ENCODE measurements around the gene APLNR. TPM values are rescaled to one million over a fixed set of nuclear protein-coding genes. Genes with fewer than 3 reads are reported as not detected.

APLNR gene
- total RNA-seq, 1 donor, result not detected

GRCh38 chr11:57213342-57214097 lies 23.5 kb downstream of the APLNR start:
- DNase-seq (ENCODE audit: low read depth), result no peak
- no peak overlapping the region for H3K4me3 ChIP-seq (ENCODE audit: low read depth, low read length)
- no peak for TF ChIP-seq CTCF (IDR thresholded peaks at IDR 0.05; ENCODE audit: insufficient read depth, low read depth, low read length)

GRCh38 chr11:57210781-57211180 lies 26.3 kb downstream of the APLNR start:
- no peak overlapping the region for H3K4me3 ChIP-seq (ENCODE audit: low read depth, low read length)
- DNase-seq (ENCODE audit: low read depth), result no peak
- no peak for TF ChIP-seq CTCF (IDR thresholded peaks at IDR 0.05; ENCODE audit: insufficient read depth, low read depth, low read length)

- TF ChIP-seq CTCF (IDR thresholded peaks at IDR 0.05; ENCODE audit: insufficient read depth, low read depth, low read length), result no peak
- H3K4me3 ChIP-seq (ENCODE audit: low read depth, low read length), result no peak overlapping the region
- no peak for DNase-seq (ENCODE audit: low read depth)
These were observed 29.9 kb downstream of the APLNR start for GRCh38 chr11:57207168-57207567.

- peak; percentile 45 for DNase-seq (ENCODE audit: low read depth)
- H3K4me3 ChIP-seq (ENCODE audit: low read depth, low read length), result no peak overlapping the region
- peak; percentile 31 for TF ChIP-seq CTCF (IDR thresholded peaks at IDR 0.05; ENCODE audit: insufficient read depth, low read depth, low read length)
These were observed 31.9 kb downstream of the APLNR start for GRCh38 chr11:57205041-57205641.

GRCh38 chr11:57203882-57204480 lies 33.1 kb downstream of the APLNR start:
- no peak for TF ChIP-seq CTCF (IDR thresholded peaks at IDR 0.05; ENCODE audit: insufficient read depth, low read depth, low read length)
- DNase-seq (ENCODE audit: low read depth), result no peak
- H3K4me3 ChIP-seq (ENCODE audit: low read depth, low read length), result no peak overlapping the region

- peak; percentile 93 for DNase-seq (ENCODE audit: low read depth)
- no peak overlapping the region for H3K4me3 ChIP-seq (ENCODE audit: low read depth, low read length)
- TF ChIP-seq CTCF (IDR thresholded peaks at IDR 0.05; ENCODE audit: insufficient read depth, low read depth, low read length), result no peak
These were observed 33.7 kb downstream of the APLNR start for GRCh38 chr11:57203359-57203758.

Data from fibroblast of villous mesenchyme (primary cell).